Panc1 (cell line): Measurements from ENCODE around the gene UGT1A4.

Experiments used
- POLR2AphosphoS5 ChIP-seq: IDR thresholded peaks from 2 replicates; pipeline ENCODE4 v1.6.1; 2012; ENCODE audit warnings: mild to moderate bottlenecking, low read depth, low read length, moderate library complexity
- TF ChIP-seq, protein P1 (sequence below): fragments of 450-650 bp; IDR thresholded peaks from 2 replicates; pipeline ENCODE4 v1.5.1; 2017; ENCODE audit warnings: mild to moderate bottlenecking
- TF ChIP-seq, protein P2 (sequence below), 2 experiments: IDR thresholded peaks; 2 replicates each; pipeline ENCODE4 v1.6.1; 2011 to 2012; ENCODE audit warnings: low read depth in 2 of 2, control low read depth in 1 of 2, low read length in 1 of 2, mild to moderate bottlenecking in 1 of 2, moderate library complexity in 1 of 2; ENCODE audit not compliant: insufficient read depth in 1 of 2

DNA sequence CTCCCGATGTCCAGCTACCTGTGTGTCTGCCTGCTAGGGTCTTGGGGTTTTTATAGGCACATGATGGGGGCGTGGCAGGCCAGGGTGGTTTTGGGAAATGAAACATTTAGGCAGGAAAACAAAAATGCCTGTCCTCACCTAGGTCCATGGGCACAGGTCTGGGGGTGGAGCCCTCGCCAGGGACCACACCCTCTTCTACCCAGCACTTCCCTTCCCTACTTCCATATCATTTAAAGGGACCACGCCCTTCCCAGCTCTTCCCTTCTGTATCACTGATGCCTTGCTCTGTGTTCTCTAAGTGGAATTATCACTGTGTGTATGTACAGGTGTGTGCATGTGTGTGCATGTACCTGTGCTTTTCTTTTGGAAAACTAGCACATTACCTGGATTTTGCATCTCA, 47.9 kb downstream of the UGT1A4 start:
- TF ChIP-seq, protein P1, sequence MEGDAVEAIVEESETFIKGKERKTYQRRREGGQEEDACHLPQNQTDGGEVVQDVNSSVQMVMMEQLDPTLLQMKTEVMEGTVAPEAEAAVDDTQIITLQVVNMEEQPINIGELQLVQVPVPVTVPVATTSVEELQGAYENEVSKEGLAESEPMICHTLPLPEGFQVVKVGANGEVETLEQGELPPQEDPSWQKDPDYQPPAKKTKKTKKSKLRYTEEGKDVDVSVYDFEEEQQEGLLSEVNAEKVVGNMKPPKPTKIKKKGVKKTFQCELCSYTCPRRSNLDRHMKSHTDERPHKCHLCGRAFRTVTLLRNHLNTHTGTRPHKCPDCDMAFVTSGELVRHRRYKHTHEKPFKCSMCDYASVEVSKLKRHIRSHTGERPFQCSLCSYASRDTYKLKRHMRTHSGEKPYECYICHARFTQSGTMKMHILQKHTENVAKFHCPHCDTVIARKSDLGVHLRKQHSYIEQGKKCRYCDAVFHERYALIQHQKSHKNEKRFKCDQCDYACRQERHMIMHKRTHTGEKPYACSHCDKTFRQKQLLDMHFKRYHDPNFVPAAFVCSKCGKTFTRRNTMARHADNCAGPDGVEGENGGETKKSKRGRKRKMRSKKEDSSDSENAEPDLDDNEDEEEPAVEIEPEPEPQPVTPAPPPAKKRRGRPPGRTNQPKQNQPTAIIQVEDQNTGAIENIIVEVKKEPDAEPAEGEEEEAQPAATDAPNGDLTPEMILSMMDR: no peak
- TF ChIP-seq, protein P2, sequence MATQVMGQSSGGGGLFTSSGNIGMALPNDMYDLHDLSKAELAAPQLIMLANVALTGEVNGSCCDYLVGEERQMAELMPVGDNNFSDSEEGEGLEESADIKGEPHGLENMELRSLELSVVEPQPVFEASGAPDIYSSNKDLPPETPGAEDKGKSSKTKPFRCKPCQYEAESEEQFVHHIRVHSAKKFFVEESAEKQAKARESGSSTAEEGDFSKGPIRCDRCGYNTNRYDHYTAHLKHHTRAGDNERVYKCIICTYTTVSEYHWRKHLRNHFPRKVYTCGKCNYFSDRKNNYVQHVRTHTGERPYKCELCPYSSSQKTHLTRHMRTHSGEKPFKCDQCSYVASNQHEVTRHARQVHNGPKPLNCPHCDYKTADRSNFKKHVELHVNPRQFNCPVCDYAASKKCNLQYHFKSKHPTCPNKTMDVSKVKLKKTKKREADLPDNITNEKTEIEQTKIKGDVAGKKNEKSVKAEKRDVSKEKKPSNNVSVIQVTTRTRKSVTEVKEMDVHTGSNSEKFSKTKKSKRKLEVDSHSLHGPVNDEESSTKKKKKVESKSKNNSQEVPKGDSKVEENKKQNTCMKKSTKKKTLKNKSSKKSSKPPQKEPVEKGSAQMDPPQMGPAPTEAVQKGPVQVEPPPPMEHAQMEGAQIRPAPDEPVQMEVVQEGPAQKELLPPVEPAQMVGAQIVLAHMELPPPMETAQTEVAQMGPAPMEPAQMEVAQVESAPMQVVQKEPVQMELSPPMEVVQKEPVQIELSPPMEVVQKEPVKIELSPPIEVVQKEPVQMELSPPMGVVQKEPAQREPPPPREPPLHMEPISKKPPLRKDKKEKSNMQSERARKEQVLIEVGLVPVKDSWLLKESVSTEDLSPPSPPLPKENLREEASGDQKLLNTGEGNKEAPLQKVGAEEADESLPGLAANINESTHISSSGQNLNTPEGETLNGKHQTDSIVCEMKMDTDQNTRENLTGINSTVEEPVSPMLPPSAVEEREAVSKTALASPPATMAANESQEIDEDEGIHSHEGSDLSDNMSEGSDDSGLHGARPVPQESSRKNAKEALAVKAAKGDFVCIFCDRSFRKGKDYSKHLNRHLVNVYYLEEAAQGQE (IDR thresholded peaks at IDR 0.05; ENCODE audit: insufficient read depth in 1 of 2, low read depth in 2 of 2, low read length in 1 of 2): no peak
- no peak for TF ChIP-seq POLR2AphosphoS5
